Stimulated activated CD4-positive, alpha-beta T cell treated with anti-CD3 and anti-CD28 coated beads, TNF-alpha, amount 100 ng/mL, for 1 hour (primary cell): ENCODE results near the gene HCN4.
A peak's percentile ranks its signal among the peaks of the same experiment; 100 is the strongest.

Source experiments
- DNase-seq, 3 donors: peaks; one replicate each; pipeline ENCODE4 v3.0.0-alpha.2; 2020; ENCODE audit warnings: low read depth in 3 of 3, low spot score in 1 of 3

HCN4 gene

DNA sequence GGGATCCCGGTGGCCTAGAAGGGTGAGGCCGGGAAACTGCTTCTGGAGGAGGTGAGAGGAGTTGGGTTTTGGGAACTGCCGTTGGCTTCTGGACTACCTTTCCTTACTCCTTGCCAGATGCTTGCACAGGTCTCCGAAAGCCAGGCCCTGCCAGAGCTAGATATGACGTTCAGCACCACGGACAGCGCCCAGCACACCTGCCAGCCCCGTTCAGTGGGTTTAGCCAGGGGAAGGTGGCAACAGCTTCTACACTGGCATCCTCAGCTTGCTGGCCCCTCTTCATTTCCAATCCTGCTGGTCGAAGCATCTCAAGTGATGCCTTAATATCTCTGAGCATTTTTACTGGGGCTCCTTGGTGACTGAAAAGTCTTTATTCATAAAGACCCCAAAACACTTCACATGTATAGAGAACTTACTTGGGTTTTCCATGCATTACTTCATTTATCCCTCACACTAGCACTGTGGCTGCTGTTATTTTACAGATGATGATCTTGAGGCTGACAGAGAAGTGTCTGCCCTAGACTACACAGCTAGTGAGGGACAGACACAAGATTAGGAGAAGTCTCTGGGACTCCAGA, 21.9 kb downstream of the HCN4 start:
- DNase-seq: peak in 2 of 3 donors; percentile 13 to 36

GRCh38 chr15:73345658-73346057, 23.1 kb downstream of the HCN4 start:
- DNase-seq: no peak

GRCh38 chr15:73344056-73344455, 24.7 kb downstream of the HCN4 start:
- DNase-seq: no peak

- DNase-seq: no peak
Measured at GRCh38 chr15:73341886-73342600, 26.7 kb downstream of the HCN4 start.

GRCh38 chr15:73340502-73341192, 28.1 kb downstream of the HCN4 start:
- DNase-seq: no peak

GRCh38 chr15:73338606-73339374, 30.0 kb downstream of the HCN4 start:
- no peak for DNase-seq

DNA sequence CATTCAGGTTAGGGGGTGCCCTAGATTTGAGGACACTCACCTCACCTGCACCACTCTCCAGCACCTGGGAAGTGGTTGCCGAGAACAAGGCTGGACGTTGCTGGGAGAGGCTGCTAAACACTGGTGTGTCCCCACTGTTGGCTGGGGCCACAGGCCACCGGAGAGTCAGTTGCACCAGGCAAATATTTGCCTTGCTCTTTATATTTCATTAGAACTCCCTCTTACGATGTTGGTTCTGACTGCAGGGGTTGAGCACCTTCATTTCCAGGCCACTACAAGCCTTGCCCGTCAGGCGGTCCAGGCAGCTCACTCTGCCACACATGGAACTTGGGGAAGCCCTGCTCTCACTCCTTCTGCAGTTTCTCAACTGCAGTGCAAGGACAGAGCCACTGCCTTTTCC, 30.7 kb downstream of the HCN4 start:
- DNase-seq: no peak

- DNase-seq: no peak
Measured at GRCh38 chr15:73337187-73337586, 31.6 kb downstream of the HCN4 start.

DNA sequence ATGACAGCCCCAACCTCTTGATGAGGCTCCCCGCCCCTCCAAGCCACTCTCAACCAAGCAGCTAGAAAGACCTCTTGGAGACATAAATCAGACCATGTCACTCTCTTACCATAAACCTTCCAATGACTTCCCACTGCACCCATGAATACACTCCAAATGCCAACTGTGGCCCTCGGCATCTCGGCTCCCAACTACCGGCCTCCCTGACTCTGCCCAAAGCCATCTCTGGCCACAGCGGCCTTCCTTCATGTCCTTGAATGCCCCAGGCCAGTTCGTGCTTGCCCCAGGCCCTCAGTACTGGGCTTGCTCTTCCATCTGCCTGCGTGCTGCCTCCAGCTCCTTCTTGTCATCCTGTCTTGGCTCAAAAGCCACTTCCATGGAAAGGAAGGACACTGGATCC, 32.0 kb downstream of the HCN4 start:
- DNase-seq: no peak

DNA sequence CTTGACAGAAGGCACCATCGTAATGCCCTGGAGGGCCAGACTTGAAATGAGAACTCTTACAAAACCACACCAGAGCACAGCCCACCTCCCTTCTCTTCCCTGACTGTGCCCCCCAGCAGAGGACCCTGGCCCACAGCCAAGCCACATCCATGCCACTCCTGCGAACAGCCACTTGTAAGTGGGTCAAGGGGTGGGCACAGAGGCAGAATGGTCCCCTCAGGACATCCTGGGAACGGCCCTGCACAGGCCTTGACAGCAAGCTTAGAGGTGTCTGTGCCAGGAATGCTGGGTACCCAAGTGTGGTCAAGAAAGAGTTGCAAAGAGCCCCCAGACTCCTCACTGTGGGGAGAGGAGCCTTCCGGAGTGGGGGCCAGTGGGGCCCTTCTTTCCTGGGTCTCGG, 33.3 kb downstream of the HCN4 start:
- no peak for DNase-seq

DNA sequence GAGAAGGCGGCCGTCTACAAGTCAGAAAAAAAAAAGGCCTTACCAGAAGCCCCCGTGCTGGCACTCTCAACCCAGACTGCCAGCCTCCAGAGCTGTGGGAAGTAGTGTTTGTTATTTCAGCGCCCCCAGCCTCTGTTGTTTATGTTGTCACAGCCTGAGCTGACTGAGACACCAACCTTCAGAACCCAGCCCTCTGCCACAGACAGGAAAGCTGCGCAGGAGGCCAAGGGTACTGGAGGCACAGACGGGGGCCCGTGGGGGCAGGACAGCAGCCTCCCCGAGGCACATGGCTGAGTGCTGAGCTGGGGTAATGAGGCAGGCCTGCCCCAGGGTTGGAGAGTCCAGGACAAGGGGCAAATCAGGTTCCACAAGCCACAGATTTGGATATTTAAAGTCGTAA, 33.7 kb downstream of the HCN4 start:
- DNase-seq: no peak

- no peak for DNase-seq
Measured at GRCh38 chr15:73334086-73334485, 34.7 kb downstream of the HCN4 start.

- no peak for DNase-seq
Measured at GRCh38 chr15:73333001-73333400, 35.8 kb downstream of the HCN4 start.

DNA sequence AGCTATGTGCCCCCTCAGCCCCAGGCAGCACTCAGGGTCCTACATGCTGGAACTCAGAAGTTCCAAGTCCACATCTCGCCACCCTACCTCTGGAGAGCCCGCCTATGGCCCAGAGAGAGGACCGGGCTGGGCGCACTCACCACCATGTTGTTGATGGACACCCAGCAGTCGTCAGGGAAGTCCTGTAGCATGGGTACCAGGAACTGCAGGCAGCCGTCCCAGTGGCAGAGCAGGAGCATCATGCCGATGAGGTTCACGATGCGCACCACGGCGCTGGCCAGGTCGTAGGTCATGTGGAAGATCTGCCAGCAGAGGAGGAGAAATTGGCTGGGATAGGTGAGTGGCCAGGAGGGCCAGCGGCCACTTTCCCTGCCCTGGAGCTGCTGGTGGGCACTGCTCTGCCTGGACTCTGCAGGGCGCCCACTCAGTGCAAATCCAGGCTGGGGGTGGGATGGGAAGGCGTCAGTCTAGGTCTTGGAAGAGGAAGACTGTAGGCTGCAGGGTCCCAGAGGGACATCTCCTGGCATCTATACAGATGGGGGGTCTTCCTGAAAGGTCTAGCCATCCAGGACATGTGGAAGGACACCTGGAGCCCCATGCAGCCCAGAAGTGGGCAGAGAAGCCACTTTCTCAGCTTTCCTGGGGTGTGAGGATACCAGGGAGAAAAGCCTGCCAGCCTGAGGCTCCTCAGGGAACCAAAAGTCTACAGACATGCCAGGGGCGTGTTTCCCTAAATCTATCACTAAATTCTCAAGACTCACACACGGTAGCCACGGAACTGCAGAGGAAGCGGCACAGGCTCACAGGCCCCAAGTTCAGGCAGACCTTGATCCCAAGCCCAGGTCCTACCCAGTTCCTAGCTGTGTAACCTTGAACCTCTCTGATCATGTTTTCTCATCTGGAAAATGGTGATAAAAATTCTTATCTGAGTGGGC, 36.5 kb downstream of the HCN4 start:
- no peak for DNase-seq

- DNase-seq: no peak
Measured at GRCh38 chr15:73331501-73331900, 37.3 kb downstream of the HCN4 start.

DNA sequence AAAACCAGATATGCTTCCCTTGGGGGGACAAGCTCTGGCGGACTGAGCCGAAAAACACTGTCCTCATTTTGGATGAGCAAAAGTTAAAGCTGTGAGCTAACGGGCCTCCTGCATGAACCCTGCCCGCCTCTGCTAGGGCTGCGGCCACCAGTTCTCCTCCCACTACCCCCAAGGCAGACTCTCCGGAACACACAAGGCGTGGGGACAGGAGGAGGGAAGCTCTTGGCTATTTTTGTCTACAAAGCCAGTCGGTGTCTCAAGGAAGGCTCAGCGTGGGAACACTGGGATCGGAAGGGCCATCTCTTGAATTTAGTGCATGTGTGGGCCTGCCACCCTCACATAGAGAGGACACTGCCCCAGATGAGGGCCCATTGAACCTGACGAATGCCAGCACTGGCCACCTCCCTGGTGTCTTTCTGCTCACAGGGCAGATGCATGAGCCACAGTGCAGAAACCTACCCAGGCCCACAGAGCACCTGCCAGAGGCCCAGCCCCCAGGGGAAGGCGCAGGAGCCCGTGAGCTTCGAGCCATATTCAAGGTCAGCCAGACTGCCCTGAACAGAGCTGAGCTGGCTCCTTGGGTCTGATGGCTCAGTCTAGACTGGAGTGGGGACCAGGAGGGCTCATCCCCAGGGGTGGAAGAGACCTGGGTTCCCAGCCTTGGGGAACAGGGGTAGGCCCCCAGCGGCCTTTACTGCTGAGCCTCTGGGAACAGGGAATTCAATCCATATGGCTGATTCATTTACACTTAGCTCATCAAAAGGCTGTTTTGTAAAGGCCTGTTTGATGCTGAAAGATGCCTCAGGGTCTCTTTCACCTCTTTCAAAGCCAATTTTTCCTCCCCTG, 38.3 kb downstream of the HCN4 start:
- no peak for DNase-seq

DNA sequence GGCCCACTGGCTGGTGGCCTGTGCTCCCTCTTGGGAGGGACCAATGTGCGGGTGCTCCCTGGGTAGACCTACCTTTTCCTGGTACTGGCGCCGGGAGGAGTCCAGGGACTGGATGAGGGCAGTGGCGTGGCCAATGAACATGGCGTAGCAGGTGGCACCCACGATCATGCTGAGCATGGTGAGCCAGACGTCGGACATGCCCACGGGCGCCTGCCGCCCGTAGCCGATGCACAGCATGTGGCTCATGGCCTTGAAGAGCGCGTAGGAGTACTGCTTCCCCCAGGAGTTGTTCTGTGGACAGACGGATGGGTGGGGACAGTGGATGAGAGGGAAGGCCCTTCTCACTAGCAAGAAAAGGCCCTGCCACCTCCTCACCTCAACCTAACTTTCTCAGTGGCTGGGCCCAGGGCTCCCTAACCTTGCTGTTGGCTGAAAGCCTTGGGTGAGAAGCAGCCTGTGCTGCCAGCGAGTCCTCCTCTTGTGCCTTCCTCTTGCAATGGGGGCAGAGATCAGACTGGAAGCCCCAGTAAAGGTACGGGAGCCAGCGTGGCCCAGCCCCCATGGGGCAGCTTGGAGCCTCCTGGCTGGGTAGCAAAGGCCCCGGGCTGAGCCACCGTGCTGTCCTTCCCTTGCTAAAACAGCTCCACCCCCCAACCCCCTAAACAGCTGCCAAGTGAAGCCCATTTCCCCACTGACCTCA, 39.1 kb downstream of the HCN4 start:
- no peak for DNase-seq

DNA sequence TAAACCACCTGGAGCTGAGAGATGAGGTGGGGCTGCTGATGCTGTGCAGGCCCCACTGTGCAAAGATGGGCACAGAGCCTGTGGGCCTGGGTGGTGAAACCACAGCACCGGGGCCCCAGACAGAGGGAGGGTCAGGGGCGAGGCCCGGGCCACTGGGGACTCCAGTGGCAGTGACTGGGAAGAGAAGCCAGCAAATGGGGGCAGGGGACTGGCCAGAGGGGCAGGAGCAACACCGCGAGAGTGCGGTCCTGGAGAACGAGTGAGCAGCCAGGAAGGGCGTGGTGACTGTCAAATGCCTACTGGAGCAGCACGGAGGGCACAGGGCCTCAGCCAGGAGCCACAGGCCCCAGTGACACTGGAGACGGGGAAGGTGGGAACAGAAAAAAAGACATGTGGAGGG, 39.8 kb downstream of the HCN4 start:
- DNase-seq: no peak

GRCh38 chr15:73328149-73328820, 40.5 kb downstream of the HCN4 start:
- no peak for DNase-seq
